Stimulated activated memory B cell treated with anti-CD40 and anti-IgM and Interleukin-4, amounts not matched to agents 10 μg/mL and 1 μg/mL and 100 μg/mL, for 72 hours (primary cell): Measurements from ENCODE around the gene EPHB4.
"Not testable (repeated sequence)": the region's sequence is repeated elsewhere in the genome, so short reads cannot be mapped to it uniquely, and the experiment has no call there.

ENCODE experiments used
- ATAC-seq: fragments of 150-1000 bp; cut with Tn5 transposase; 2 replicates; pipeline ENCODE4 v1.10.0; 2021
- H3K27ac Mint-ChIP-seq: one replicate; pipeline ENCODE4 v1.8.0; 2022; ENCODE audit warnings: mild to moderate bottlenecking, mixed read lengths
- H3K27me3 Mint-ChIP-seq: one replicate; pipeline ENCODE4 v1.8.0; 2022; ENCODE audit warnings: mixed read lengths
- H3K36me3 Mint-ChIP-seq: one replicate; pipeline ENCODE4 v1.8.0; 2022; ENCODE audit warnings: mixed read lengths
- H3K4me1 Mint-ChIP-seq: one replicate; pipeline ENCODE4 v1.8.0; 2022; ENCODE audit warnings: mixed read lengths
- H3K4me3 Mint-ChIP-seq: one replicate; pipeline ENCODE4 v1.8.0; 2022; ENCODE audit warnings: mild to moderate bottlenecking, moderate library complexity, mixed read lengths
- H3K9me3 Mint-ChIP-seq: one replicate; pipeline ENCODE4 v1.8.0; 2022; ENCODE audit warnings: mixed read lengths

EPHB4 gene

GRCh38 chr7:100791881-100792666 is 35.2 kb downstream of the EPHB4 start:
- Mint-ChIP-seq H3K27me3 (peaks cover 56% of the 10 kb centered on the region), H3K4me1 (no peaks in the 10 kb centered on the region), H3K36me3 (no peaks in the 10 kb centered on the region), H3K4me3 (no peak overlapping the region), H3K27ac (no peak overlapping the region), H3K9me3 (no peaks in the 10 kb centered on the region)
- ATAC-seq = no peak

- H3K36me3 Mint-ChIP-seq = no peaks in the 10 kb centered on the region
- peaks cover 6% of the 10 kb centered on the region for H3K4me1 Mint-ChIP-seq
- ATAC-seq = no peak
- no peak overlapping the region for H3K4me3 Mint-ChIP-seq
- H3K27ac Mint-ChIP-seq = no peak overlapping the region
- peaks cover 77% of the 10 kb centered on the region for H3K27me3 Mint-ChIP-seq
- peaks cover 2% of the 10 kb centered on the region for H3K9me3 Mint-ChIP-seq
These were observed 38.3 kb downstream of the EPHB4 start for GRCh38 chr7:100789055-100789454.

DNA sequence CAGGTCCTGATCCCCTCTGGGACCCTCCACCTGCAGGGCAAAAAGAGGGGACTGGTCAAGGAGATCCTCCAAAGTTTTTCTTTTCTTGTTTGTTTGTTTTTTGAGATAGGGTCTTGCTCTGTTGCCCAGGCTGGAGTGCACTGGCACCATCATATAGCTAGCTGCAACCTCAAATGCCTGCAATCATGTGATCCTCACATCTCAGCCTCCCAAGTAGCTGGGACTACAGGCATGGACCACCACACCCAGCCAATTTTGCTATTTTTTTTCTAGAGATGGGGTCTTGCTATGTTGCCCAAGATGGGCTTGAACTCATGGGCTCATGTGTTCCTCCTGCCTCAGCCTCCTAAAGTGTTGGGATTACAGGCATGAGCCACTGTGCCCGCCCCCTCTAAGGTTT is 41.0 kb downstream of the EPHB4 start:
- Mint-ChIP-seq H3K27ac (peak overlapping the region; percentile 9), H3K4me3 (no peak overlapping the region), H3K27me3 (peaks cover 51% of the 10 kb centered on the region), H3K36me3 (no peaks in the 10 kb centered on the region), H3K9me3 (peaks cover 2% of the 10 kb centered on the region), H3K4me1 (peaks cover 6% of the 10 kb centered on the region)
- ATAC-seq = no peak

- peaks cover 51% of the 10 kb centered on the region for H3K27me3 Mint-ChIP-seq
- H3K9me3 Mint-ChIP-seq = peaks cover 2% of the 10 kb centered on the region
- no peaks in the 10 kb centered on the region for H3K36me3 Mint-ChIP-seq
- H3K4me3 Mint-ChIP-seq = peak overlapping the region; percentile 62
- H3K27ac Mint-ChIP-seq = peak overlapping the region; percentile 9
- H3K4me1 Mint-ChIP-seq = peaks cover 6% of the 10 kb centered on the region
- peak; percentile 47 for ATAC-seq
These were observed 41.4 kb downstream of the EPHB4 start for GRCh38 chr7:100785878-100786277.

- peaks cover 43% of the 10 kb centered on the region for H3K27me3 Mint-ChIP-seq
- no peak overlapping the region for H3K27ac Mint-ChIP-seq
- ATAC-seq = no peak
- no peaks in the 10 kb centered on the region for H3K36me3 Mint-ChIP-seq
- H3K4me3 Mint-ChIP-seq = no peak overlapping the region
- H3K9me3 Mint-ChIP-seq = peaks cover 2% of the 10 kb centered on the region
- H3K4me1 Mint-ChIP-seq = peaks cover 6% of the 10 kb centered on the region
These were observed 43.5 kb downstream of the EPHB4 start for GRCh38 chr7:100783804-100784203.

- peaks cover 6% of the 10 kb centered on the region for H3K4me1 Mint-ChIP-seq
- no peak for ATAC-seq
- peaks cover 2% of the 10 kb centered on the region for H3K9me3 Mint-ChIP-seq
- peaks cover 42% of the 10 kb centered on the region for H3K27me3 Mint-ChIP-seq
- no peak overlapping the region for H3K4me3 Mint-ChIP-seq
- H3K27ac Mint-ChIP-seq = no peak overlapping the region
- H3K36me3 Mint-ChIP-seq = no peaks in the 10 kb centered on the region
These were observed 46.1 kb downstream of the EPHB4 start for GRCh38 chr7:100781255-100781654.

DNA sequence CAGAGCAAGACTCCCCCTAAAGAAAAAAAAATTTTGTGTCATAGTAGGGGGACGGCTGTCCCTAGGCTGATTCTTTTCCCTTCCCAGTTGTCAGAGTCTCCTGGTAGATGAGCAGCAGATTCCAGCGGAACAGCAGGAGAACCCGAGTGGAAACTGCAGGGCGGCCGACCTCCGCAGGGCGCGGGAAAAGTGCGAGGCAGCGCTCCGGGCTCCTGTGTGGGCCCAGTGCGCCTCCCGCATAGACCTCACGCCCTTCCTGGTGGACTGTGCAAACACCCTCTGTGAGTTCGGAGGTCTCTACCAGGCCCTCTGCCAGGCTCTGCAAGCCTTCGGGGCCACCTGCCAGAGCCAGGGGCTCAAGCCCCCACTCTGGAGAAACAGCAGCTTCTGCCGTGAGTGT is 48.0 kb downstream of the EPHB4 start:
- Mint-ChIP-seq H3K27ac (no peak overlapping the region), H3K36me3 (no peaks in the 10 kb centered on the region), H3K4me3 (no peak overlapping the region), H3K9me3 (no peaks in the 10 kb centered on the region), H3K27me3 (peaks cover 42% of the 10 kb centered on the region), H3K4me1 (no peaks in the 10 kb centered on the region)
- ATAC-seq = no peak

DNA sequence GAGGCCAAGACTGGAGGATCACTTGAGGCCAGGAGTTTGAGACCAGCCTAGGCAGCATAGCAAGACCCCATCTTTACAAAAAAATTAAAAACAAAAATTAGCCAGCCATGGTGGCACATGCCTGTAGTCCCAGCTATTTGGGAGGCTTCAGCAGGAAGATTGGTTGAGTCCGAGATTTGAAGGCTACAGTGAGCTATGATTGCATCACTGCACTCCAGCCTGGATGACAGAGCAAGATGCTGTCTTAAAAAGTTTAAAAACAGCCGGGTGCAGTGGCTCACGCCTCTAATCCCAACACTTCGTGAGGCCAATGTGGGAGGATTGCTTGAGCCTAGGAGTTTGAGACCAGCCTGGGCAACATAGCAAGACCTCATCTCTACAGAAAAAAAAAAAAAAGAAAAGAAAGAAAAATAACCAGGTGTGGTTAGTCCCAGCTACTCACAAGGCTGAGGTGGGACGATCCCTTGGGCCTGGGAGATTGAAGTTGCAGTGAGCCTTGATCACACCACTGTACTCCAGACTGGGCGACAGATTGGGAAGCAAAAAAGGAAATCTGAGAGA is 49.2 kb downstream of the EPHB4 start:
- ATAC-seq = no peak
- Mint-ChIP-seq H3K9me3 (no peaks in the 10 kb centered on the region), H3K27ac (no peak overlapping the region), H3K27me3 (peaks cover 51% of the 10 kb centered on the region), H3K4me1 (no peaks in the 10 kb centered on the region), H3K36me3 (no peaks in the 10 kb centered on the region), H3K4me3 (no peak overlapping the region)

DNA sequence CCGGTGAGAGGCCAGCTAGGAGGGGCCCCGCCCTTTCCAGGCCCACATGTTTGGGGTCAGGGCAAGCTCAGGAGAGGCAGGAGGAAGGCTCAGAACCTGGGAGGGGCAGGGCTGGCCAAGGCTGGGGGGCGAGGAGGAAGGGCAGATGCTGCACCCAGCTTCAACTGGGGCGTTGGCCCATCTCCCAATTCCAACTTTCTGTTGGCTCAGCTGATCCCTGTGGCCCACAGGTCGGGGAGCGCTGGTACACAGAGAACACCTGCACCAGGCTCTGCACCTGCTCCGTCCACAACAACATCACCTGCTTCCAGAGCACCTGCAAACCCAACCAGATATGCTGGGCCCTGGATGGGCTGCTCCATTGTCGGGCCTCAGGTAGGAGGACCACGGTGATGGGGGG is 53.8 kb downstream of the EPHB4 start:
- Mint-ChIP-seq H3K36me3 (no peaks in the 10 kb centered on the region), H3K27me3 (peaks cover 68% of the 10 kb centered on the region), H3K4me3 (no peak overlapping the region), H3K27ac (no peak overlapping the region), H3K4me1 (no peaks in the 10 kb centered on the region), H3K9me3 (no peaks in the 10 kb centered on the region)
- no peak for ATAC-seq

DNA sequence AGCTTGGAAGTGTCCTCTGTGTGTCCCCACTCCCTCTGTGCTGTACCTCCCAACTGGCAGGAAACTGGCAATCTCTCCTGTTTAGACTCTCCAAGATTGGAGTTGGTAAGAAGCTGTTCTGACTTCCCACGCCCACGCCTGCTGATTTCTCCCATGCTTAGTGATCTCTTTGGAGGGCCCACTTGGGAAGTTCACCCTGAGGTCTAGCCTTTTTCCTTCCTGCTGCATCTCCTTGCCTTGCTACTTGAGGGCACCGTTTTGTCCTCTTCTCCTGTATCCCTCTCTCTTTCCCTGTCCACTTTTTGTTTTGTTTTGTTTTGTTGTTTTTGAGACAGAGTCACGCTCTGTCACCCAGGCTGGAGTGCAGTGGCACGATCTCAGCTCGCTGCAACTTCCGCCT is 58.5 kb downstream of the EPHB4 start:
- Mint-ChIP-seq H3K9me3 (no peaks in the 10 kb centered on the region), H3K4me1 (no peaks in the 10 kb centered on the region), H3K27me3 (peaks cover 64% of the 10 kb centered on the region), H3K36me3 (no peaks in the 10 kb centered on the region), H3K4me3 (no peak overlapping the region), H3K27ac (no peak overlapping the region)
- no peak for ATAC-seq

GRCh38 chr7:100765250-100765649 is 62.1 kb downstream of the EPHB4 start:
- H3K27me3 Mint-ChIP-seq = peaks cover 68% of the 10 kb centered on the region
- H3K9me3 Mint-ChIP-seq = no peaks in the 10 kb centered on the region
- no peak overlapping the region for H3K4me3 Mint-ChIP-seq
- ATAC-seq = no peak
- H3K36me3 Mint-ChIP-seq = no peaks in the 10 kb centered on the region
- H3K27ac Mint-ChIP-seq = no peak overlapping the region
- no peaks in the 10 kb centered on the region for H3K4me1 Mint-ChIP-seq

- peaks cover 64% of the 10 kb centered on the region for H3K27me3 Mint-ChIP-seq
- no peaks in the 10 kb centered on the region for H3K36me3 Mint-ChIP-seq
- no peak for ATAC-seq
- no peaks in the 10 kb centered on the region for H3K4me1 Mint-ChIP-seq
- H3K4me3 Mint-ChIP-seq = no peak overlapping the region
- H3K27ac Mint-ChIP-seq = no peak overlapping the region
- no peaks in the 10 kb centered on the region for H3K9me3 Mint-ChIP-seq
These were observed 62.5 kb downstream of the EPHB4 start for GRCh38 chr7:100764841-100765240.

- no peaks in the 10 kb centered on the region for H3K4me1 Mint-ChIP-seq
- no peak overlapping the region for H3K4me3 Mint-ChIP-seq
- peaks cover 54% of the 10 kb centered on the region for H3K27me3 Mint-ChIP-seq
- no peak overlapping the region for H3K27ac Mint-ChIP-seq
- no peak for ATAC-seq
- no peaks in the 10 kb centered on the region for H3K36me3 Mint-ChIP-seq
- H3K9me3 Mint-ChIP-seq = no peaks in the 10 kb centered on the region
These were observed 63.7 kb downstream of the EPHB4 start for GRCh38 chr7:100763556-100764140.

DNA sequence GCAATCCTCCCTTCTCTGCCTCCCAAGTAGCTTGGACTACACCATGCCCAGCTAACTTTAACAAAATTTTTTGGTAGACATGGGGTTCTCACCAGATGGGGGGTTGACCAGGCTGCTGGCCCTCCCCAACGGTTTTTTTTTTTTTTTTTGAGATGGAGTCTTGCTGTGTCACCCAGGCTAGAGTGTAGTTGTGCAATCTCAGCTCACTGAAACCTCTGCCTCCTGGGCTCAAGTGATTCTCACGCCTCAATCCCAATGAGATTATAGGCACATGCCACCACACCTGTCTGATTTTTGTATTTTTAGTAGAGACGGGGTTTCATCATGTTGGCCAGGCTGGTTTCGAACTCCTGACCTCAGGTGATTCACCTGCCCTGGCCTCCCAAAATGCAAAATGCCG is 64.5 kb downstream of the EPHB4 start:
- not testable (repeated sequence) for ATAC-seq, H3K27ac Mint-ChIP-seq, H3K4me1 Mint-ChIP-seq, H3K4me3 Mint-ChIP-seq, H3K36me3 Mint-ChIP-seq, H3K9me3 Mint-ChIP-seq
- peaks cover 52% of the 10 kb centered on the region for H3K27me3 Mint-ChIP-seq

DNA sequence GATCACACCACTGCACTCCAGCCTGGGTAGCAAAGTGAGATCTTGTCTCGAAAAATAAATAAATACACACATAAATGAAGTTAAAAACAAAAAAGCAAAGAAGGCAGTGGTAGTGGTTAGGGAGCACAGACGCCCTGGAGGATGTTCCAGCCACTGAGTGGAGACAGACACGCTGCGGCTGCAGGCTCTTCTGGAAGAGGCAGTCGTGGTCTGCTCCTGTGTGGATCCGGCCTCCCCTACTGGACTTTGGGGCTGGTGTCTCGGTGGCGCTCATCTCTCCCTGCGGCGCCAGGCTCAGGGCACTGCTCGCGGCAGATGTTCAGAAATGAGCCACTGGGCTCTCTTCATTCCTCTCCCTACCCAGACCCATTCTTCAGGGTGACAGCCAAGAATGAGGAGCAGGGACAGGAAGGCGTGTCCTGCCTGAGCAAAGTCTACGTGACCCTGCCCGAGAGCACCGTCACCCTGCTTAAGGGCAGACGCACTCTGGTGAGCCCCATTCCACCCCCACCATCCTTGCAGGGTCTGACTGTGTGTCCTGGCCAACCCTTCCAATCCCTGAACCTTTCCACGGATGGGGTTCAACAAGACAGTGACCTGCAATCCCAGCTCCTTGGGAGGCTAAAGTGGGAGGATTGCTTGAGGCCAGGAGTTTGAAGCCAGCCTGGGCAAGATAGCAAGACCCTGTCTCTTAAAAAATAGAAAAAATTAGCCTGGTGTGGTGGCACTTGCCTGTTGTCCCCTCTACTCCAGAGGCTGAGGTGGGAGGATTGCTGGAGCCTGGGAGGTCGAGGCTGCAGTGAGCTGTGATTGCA is 67.8 kb downstream of the EPHB4 start:
- no peak overlapping the region for H3K4me3 Mint-ChIP-seq
- no peak for ATAC-seq
- peaks cover 21% of the 10 kb centered on the region for H3K27me3 Mint-ChIP-seq
- no peaks in the 10 kb centered on the region for H3K36me3 Mint-ChIP-seq
- H3K9me3 Mint-ChIP-seq = no peaks in the 10 kb centered on the region
- H3K27ac Mint-ChIP-seq = no peak overlapping the region
- H3K4me1 Mint-ChIP-seq = no peaks in the 10 kb centered on the region
